ENCODE results near the gene PBX3. TPM values are rescaled to one million over a fixed set of nuclear protein-coding genes. Genes with fewer than 3 reads are reported as not detected.

The PBX3 gene
- total RNA-seq, 6 experiments from 2014 or later, result 13.0 to 20.2 (median 15.0) TPM

DNA sequence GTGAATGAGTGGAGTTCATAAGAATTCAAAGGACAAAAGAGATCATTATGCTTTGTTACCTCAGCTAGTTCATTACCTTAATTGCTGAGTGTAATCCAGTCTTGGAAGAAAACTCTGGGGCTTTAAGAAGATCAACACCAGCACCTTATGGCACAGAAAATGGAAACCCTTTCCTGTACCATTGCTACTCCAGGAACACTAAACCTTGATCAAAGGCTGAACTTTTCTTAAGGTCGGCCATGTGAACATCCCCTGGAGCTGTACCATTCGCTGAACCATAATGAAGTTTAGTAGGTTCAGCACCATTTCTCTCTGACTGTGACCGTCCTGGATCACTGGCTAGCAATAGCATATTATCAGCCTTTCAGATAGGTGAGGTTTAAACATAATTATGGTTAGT is 97.4 kb downstream of the PBX3 start:
- ATAC-seq (no peak), DNase-seq (no peak)
- TF ChIP-seq, protein P1, sequence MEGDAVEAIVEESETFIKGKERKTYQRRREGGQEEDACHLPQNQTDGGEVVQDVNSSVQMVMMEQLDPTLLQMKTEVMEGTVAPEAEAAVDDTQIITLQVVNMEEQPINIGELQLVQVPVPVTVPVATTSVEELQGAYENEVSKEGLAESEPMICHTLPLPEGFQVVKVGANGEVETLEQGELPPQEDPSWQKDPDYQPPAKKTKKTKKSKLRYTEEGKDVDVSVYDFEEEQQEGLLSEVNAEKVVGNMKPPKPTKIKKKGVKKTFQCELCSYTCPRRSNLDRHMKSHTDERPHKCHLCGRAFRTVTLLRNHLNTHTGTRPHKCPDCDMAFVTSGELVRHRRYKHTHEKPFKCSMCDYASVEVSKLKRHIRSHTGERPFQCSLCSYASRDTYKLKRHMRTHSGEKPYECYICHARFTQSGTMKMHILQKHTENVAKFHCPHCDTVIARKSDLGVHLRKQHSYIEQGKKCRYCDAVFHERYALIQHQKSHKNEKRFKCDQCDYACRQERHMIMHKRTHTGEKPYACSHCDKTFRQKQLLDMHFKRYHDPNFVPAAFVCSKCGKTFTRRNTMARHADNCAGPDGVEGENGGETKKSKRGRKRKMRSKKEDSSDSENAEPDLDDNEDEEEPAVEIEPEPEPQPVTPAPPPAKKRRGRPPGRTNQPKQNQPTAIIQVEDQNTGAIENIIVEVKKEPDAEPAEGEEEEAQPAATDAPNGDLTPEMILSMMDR (IDR thresholded peaks at IDR 0.05), result no peak
- TF ChIP-seq POLR2A (IDR thresholded peaks at IDR 0.05), result no peak
- no peaks in the 10 kb centered on the region for H3K4me1 ChIP-seq
- H3K4me3 ChIP-seq, result no peak overlapping the region
- H3K9me3 ChIP-seq, result no peaks in the 10 kb centered on the region
- no peaks in the 10 kb centered on the region for H3K27me3 ChIP-seq
- H3K27ac ChIP-seq, result no peak overlapping the region
- no peaks in the 10 kb centered on the region for H3K36me3 ChIP-seq
- 94% methylated on average over 3 of the region's 3 CpGs for WGBS (ENCODE audit: insufficient coverage, low coverage, low lambda C conversion rate, missing lambda C conversion rate)
- intact Hi-C loops (cut with DNase I), result no loop called here

- Histone ChIP-seq H3K4me3 (no peak overlapping the region), H3K36me3 (no peaks in the 10 kb centered on the region), H3K27ac (no peak overlapping the region), H3K27me3 (no peaks in the 10 kb centered on the region), H3K4me1 (no peaks in the 10 kb centered on the region), H3K9me3 (no peaks in the 10 kb centered on the region)
- intact Hi-C loops (cut with DNase I), result no loop called here
- no peak for DNase-seq
- 53% methylated on average over 5 of the region's 5 CpGs for WGBS (ENCODE audit: insufficient coverage, low coverage, low lambda C conversion rate, missing lambda C conversion rate)
- TF ChIP-seq, protein P1 (IDR thresholded peaks at IDR 0.05), result no peak
- no peak for TF ChIP-seq POLR2A (IDR thresholded peaks at IDR 0.05)
- ATAC-seq, result no peak
Observed at GRCh38 chr9:125845271-125845808, 98.2 kb downstream of the PBX3 start.

DNA sequence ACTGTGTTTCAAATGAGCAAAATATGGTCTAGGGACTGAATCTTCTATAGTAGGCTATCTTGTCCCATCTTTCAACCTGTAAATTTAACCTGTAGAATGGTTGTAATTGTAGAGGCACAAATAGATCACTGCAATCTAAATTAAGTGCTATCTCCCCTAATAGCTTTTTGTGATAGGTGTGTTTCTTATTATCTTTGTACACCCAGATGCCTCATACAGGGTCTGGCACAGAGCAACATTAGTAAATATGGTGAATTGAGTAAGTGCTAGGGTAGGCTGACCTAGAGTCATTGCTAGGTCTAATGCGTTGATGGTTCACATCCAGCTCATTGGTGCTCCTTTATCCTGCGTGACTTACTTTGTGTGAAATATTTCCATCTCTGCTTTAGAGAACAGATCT is 100.6 kb downstream of the PBX3 start:
- intact Hi-C loops (cut with DNase I), result no loop called here
- 63% methylated on average over 2 of the region's 2 CpGs for WGBS (ENCODE audit: insufficient coverage, low coverage, low lambda C conversion rate, missing lambda C conversion rate)
- Histone ChIP-seq H3K4me3 (no peak overlapping the region), H3K4me1 (peaks cover 0 to 20% (median 3%) of the 10 kb centered on the region in 4 donors), H3K27me3 (no peaks in the 10 kb centered on the region), H3K27ac (no peak overlapping the region), H3K36me3 (no peaks in the 10 kb centered on the region), H3K9me3 (no peaks in the 10 kb centered on the region)
- peak in 2 of 4 donors; percentile 17 to 49 for ATAC-seq
- no peak for DNase-seq
- TF ChIP-seq, protein P1 (IDR thresholded peaks at IDR 0.05), result no peak

- intact Hi-C loops (cut with DNase I), result no loop called here
- Histone ChIP-seq H3K27ac (no peak overlapping the region), H3K4me1 (peaks cover 0 to 21% (median 3%) of the 10 kb centered on the region in 4 donors), H3K27me3 (no peaks in the 10 kb centered on the region), H3K9me3 (no peaks in the 10 kb centered on the region), H3K4me3 (no peak overlapping the region), H3K36me3 (no peaks in the 10 kb centered on the region)
- WGBS (ENCODE audit: insufficient coverage, low coverage, low lambda C conversion rate, missing lambda C conversion rate), result 65% methylated on average over 3 of the region's 3 CpGs
- DNase-seq (no peak), ATAC-seq (no peak)
- TF ChIP-seq, protein P1 (IDR thresholded peaks at IDR 0.05), result no peak
- no peak for TF ChIP-seq POLR2A (IDR thresholded peaks at IDR 0.05)
Observed at GRCh38 chr9:125850106-125850632, 103.0 kb downstream of the PBX3 start.
